ENCODE results near the gene UTS2. TPM values are rescaled to one million over a fixed set of nuclear protein-coding genes. Genes with fewer than 3 reads are reported as not detected.

Gene UTS2
- polyA plus RNA-seq, 3 donors = 0.11 TPM; not detected in 2

DNA sequence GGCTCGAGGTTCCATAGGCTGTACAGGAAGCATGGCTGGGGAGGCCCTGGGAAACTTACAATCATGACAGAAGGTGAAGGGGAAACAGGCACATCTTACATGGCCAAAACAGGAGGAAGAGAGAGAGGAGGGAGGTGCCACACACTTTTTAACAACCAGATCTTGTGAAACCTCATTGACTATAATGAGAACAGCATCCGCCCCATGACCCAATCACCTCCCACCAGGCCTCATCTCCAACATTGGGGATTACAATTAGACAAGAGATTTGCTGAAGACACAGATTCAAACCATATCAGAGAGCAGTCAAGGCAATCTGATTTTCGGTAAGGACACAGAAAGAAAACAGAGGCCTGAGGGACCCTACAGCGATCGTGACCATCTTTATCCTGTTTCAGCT lies 46.1 kb upstream of the UTS2 start:
- H3K79me2 ChIP-seq (ENCODE audit: insufficient read depth, low read length) = no peaks in the 10 kb centered on the region
- no peak for DNase-seq
- Mint-ChIP-seq H3K27ac (no peak overlapping the region), H3K36me3 (no peaks in the 10 kb centered on the region), H3K4me3 (no peak overlapping the region), H3K27me3 (ENCODE audit: low read depth in 3 of 3) (peaks cover 2 to 10% (median 7%) of the 10 kb centered on the region in 3 donors), H3K9me3 (peaks cover 0 to 3% (median 0%) of the 10 kb centered on the region in 7 donors), H3K4me1 (peaks cover 17% of the 10 kb centered on the region)
- no peaks in the 10 kb centered on the region for H4K20me1 ChIP-seq (ENCODE audit: insufficient read depth, low read length)
- no peaks in the 10 kb centered on the region for H3K9me3 ChIP-seq (replicated peaks in 1 of 2; ENCODE audit: control insufficient read depth in 1 of 2, insufficient read depth in 1 of 2, low read length in 2 of 2)
- no peaks in the 10 kb centered on the region for H3K36me3 ChIP-seq (replicated peaks in 1 of 2; ENCODE audit: control insufficient read depth in 1 of 2, insufficient read depth in 2 of 2, low read length in 2 of 2)
- H3K4me1 ChIP-seq (ENCODE audit: control insufficient read depth in 1 of 2, insufficient read depth in 2 of 2, low read length in 2 of 2) = peaks cover 5 to 10% of the 10 kb centered on the region in 2 donors
- no peak overlapping the region for H3K27ac ChIP-seq (ENCODE audit: low read depth in 1 of 2, low read length in 2 of 2)
- H3K9ac ChIP-seq (ENCODE audit: insufficient read depth, low read length, poor library complexity, severe bottlenecking) = no peak overlapping the region
- no peak overlapping the region for H3K4me3 ChIP-seq (replicated peaks in 1 of 3; ENCODE audit: low read depth in 2 of 3, low read length in 3 of 3)
- H2AFZ ChIP-seq (ENCODE audit: insufficient read depth, low read depth, low read length, poor library complexity, severe bottlenecking) = no peak overlapping the region
- intact Hi-C loops (cut with micrococcal nuclease) = loop anchor here in 1 of 2 donors (10.0 kb wide), 1 partner anchor 234 kb away; no protein-coding TSS in a partner anchor
- no peaks in the 10 kb centered on the region for H3K27me3 ChIP-seq (ENCODE audit: control insufficient read depth in 2 of 2, insufficient read depth in 2 of 2, low read length in 2 of 2)
- TF ChIP-seq, protein P1, sequence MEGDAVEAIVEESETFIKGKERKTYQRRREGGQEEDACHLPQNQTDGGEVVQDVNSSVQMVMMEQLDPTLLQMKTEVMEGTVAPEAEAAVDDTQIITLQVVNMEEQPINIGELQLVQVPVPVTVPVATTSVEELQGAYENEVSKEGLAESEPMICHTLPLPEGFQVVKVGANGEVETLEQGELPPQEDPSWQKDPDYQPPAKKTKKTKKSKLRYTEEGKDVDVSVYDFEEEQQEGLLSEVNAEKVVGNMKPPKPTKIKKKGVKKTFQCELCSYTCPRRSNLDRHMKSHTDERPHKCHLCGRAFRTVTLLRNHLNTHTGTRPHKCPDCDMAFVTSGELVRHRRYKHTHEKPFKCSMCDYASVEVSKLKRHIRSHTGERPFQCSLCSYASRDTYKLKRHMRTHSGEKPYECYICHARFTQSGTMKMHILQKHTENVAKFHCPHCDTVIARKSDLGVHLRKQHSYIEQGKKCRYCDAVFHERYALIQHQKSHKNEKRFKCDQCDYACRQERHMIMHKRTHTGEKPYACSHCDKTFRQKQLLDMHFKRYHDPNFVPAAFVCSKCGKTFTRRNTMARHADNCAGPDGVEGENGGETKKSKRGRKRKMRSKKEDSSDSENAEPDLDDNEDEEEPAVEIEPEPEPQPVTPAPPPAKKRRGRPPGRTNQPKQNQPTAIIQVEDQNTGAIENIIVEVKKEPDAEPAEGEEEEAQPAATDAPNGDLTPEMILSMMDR (IDR thresholded peaks at IDR 0.05) = no peak
- 55% methylated on average over 2 of the region's 5 CpGs for WGBS (ENCODE audit: insufficient coverage)
- H3K4me2 ChIP-seq (replicated peaks; ENCODE audit: extremely low read depth, low read length, poor library complexity, severe bottlenecking) = no peak overlapping the region

GRCh38 chr1:7896994-7897393 lies 44.1 kb upstream of the UTS2 start:
- Histone ChIP-seq H2AFZ (ENCODE audit: insufficient read depth, low read depth, low read length, poor library complexity, severe bottlenecking) (no peak overlapping the region), H3K9ac (ENCODE audit: insufficient read depth, low read length, poor library complexity, severe bottlenecking) (no peak overlapping the region), H3K4me1 (ENCODE audit: control insufficient read depth in 1 of 2, insufficient read depth in 2 of 2, low read length in 2 of 2) (peaks cover 0 to 2% of the 10 kb centered on the region in 2 donors), H3K4me3 (replicated peaks in 1 of 3; ENCODE audit: low read depth in 2 of 3, low read length in 3 of 3) (no peak overlapping the region), H4K20me1 (ENCODE audit: insufficient read depth, low read length) (no peaks in the 10 kb centered on the region), H3K4me2 (replicated peaks; ENCODE audit: extremely low read depth, low read length, poor library complexity, severe bottlenecking) (no peak overlapping the region), H3K27ac (ENCODE audit: low read depth in 1 of 2, low read length in 2 of 2) (no peak overlapping the region), H3K79me2 (ENCODE audit: insufficient read depth, low read length) (no peaks in the 10 kb centered on the region), H3K27me3 (ENCODE audit: control insufficient read depth in 2 of 2, insufficient read depth in 2 of 2, low read length in 2 of 2) (peaks cover 0 to 2% of the 10 kb centered on the region in 2 donors), H3K9me3 (replicated peaks in 1 of 2; ENCODE audit: control insufficient read depth in 1 of 2, insufficient read depth in 1 of 2, low read length in 2 of 2) (no peaks in the 10 kb centered on the region), H3K36me3 (replicated peaks in 1 of 2; ENCODE audit: control insufficient read depth in 1 of 2, insufficient read depth in 2 of 2, low read length in 2 of 2) (no peaks in the 10 kb centered on the region)
- Mint-ChIP-seq H3K27me3 (ENCODE audit: low read depth in 3 of 3) (peaks cover 2 to 12% (median 10%) of the 10 kb centered on the region in 3 donors), H3K9me3 (peaks cover 0 to 3% (median 0%) of the 10 kb centered on the region in 7 donors), H3K4me3 (no peak overlapping the region), H3K4me1 (peaks cover 9% of the 10 kb centered on the region), H3K27ac (no peak overlapping the region), H3K36me3 (no peaks in the 10 kb centered on the region)
- intact Hi-C loops (cut with micrococcal nuclease) = loop anchor here in 1 of 2 donors (10.0 kb wide), 1 partner anchor 232 kb away; no protein-coding TSS in a partner anchor
- DNase-seq = no peak
- WGBS (ENCODE audit: insufficient coverage) = no CpG with 5 or more reads among the region's 1 CpG
- TF ChIP-seq, protein P1 (IDR thresholded peaks at IDR 0.05) = no peak
